Activated T-helper 17 cell treated with anti-CD3 and anti-CD28 coated beads, Interleukin-2, amount 50 U/mL, for 72 hours (primary cell): ENCODE results near the gene ITGA6. TPM values are rescaled to one million over a fixed set of nuclear protein-coding genes. Genes with fewer than 3 reads are reported as not detected.

ENCODE experiments used
- ATAC-seq: fragments of 150-1000 bp; cut with Tn5 transposase; replicated peaks from 2 replicates; pipeline ENCODE4 v1.10.0; 2021; ENCODE audit warnings: mild to moderate bottlenecking, moderate library complexity
- H3K27ac Mint-ChIP-seq: one replicate; pipeline ENCODE4 v1.8.0; 2022; ENCODE audit warnings: mixed read lengths
- H3K27me3 Mint-ChIP-seq: one replicate; pipeline ENCODE4 v1.8.0; 2022; ENCODE audit warnings: mixed read lengths
- H3K36me3 Mint-ChIP-seq: one replicate; pipeline ENCODE4 v1.8.0; 2022; ENCODE audit warnings: low read depth, mild to moderate bottlenecking, mixed read lengths
- H3K4me1 Mint-ChIP-seq: one replicate; pipeline ENCODE4 v1.8.0; 2022; ENCODE audit warnings: mixed read lengths
- H3K4me3 Mint-ChIP-seq: one replicate; pipeline ENCODE4 v1.8.0; 2022; ENCODE audit warnings: mild to moderate bottlenecking, mixed read lengths
- H3K9me3 Mint-ChIP-seq: one replicate; pipeline ENCODE4 v1.8.0; 2022; ENCODE audit warnings: mixed read lengths
- total RNA-seq, 2 donors: library from RNA; stranded (reverse); gene quantifications; one replicate each; pipeline ENCODE4 v1.2.3, GENCODE V29; 2022

The ITGA6 gene
- total RNA-seq, 2 donors from 2014 or later, result 2.2 to 4.9 TPM

GRCh38 chr2:172555272-172555521 lies 127.8 kb downstream of the ITGA6 start:
- Mint-ChIP-seq H3K4me3 (peak overlapping the region; percentile 91), H3K27ac (peak overlapping the region; percentile 91), H3K36me3 (peaks cover 85% of the 10 kb centered on the region), H3K4me1 (peaks cover 39% of the 10 kb centered on the region), H3K27me3 (no peaks in the 10 kb centered on the region), H3K9me3 (no peaks in the 10 kb centered on the region)
- no peak for ATAC-seq

Other genes with a start within 250 kb of the ITGA6 start
- gene PDK1, start 128.5 kb downstream of the ITGA6 start, total RNA-seq, result 10 to 100 TPM; 43.9 to 95.8 TPM